Adipose tissue (tissue), 3 donors: ENCODE data around the gene MSRB1. TPM values are rescaled to one million over a fixed set of nuclear protein-coding genes. Genes with fewer than 3 reads are reported as not detected.
"Not testable (repeated sequence)": the region's sequence is repeated elsewhere in the genome, so short reads cannot be mapped to it uniquely, and the experiment has no call there.

ENCODE experiments used
- H3K27ac ChIP-seq: one replicate; pipeline ENCODE4 v1.5.1; 2013; ENCODE audit warnings: low read depth, low read length
- WGBS, 3 donors: extraction: QIAGEN DNeasy Blood & Tissue Kit; methylation state at CpG; one replicate each; pipeline ENCODE4 v1.1.7; 2013; 5-methylcytosine and 5-hydroxymethylcytosine counted together
- polyA plus RNA-seq, 3 donors: library from polyadenylated mRNA; stranded (reverse); fragments of 200-250 nt; gene quantifications; one replicate each; pipeline ENCODE4 v1.2.3, GENCODE V29; 2013
- donor health status: healthy with polysubstance abuse.
- donor health status: Bipolar disorder and iron deficiency.
- donor health status: healthy.

Gene MSRB1
- polyA plus RNA-seq, 3 donors = 74.0 to 108 (median 85.5) TPM

GRCh38 chr16:1945559-1946391 lies 2.8 kb upstream of the MSRB1 start:
- WGBS, 3 donors = 83 to 87% (median 85%) methylated on average over 19 of the region's 19 CpGs
- H3K27ac ChIP-seq = no peak overlapping the region

DNA sequence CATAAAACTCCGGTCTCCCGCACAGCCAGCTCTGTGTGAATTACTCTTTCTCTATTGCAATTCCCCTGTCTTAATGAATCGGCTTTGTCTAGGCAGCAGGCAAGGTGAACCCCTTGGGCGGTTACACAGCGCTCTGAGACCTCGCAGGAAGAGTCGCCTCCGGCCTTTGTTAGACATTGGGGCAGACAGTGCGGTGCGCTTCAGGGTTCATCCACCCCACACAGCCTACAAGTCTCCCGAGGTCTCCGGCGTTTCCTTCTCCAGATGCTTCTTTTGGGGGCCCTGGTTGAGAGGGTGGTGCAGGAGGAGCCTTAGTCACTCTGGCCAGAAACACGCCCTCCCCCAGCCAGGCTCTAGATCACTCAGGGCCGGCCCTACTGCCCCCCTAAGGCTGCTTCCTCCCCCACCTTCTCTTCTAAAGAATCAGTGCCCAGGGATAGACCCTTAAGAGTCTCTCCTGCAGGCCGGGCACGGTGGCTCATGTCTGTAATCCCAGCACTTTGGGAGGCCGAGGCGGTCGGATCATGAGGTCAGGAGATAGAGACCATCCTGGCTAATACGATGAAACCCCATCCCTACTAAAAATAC lies 1.7 kb upstream of the MSRB1 start:
- WGBS, 3 donors = 90 to 94% (median 93%) methylated on average over 21 of the region's 21 CpGs
- no peak overlapping the region for H3K27ac ChIP-seq

GRCh38 chr16:1942047-1942809 lies 771 bp downstream of the MSRB1 start:
- no peak overlapping the region for H3K27ac ChIP-seq

GRCh38 chr16:1941162-1942046 lies 1.6 kb downstream of the MSRB1 start:
- no peak overlapping the region for H3K27ac ChIP-seq

More at GRCh38 chr16:1942047-1942809, 771 bp downstream of the MSRB1 start:
- 10 to 16% (median 16%) methylated on average over 15 to 17 of the region's 17 CpGs for WGBS, 3 donors

GRCh38 chr16:1940273-1941161 lies 2.5 kb downstream of the MSRB1 start:
- 40 to 76% (median 67%) methylated on average over 23 of the region's 23 CpGs for WGBS, 3 donors
- no peak overlapping the region for H3K27ac ChIP-seq

More at GRCh38 chr16:1941162-1942046, 1.6 kb downstream of the MSRB1 start:
- WGBS, 3 donors = 49 to 80% (median 76%) methylated on average over 30 of the region's 30 CpGs

DNA sequence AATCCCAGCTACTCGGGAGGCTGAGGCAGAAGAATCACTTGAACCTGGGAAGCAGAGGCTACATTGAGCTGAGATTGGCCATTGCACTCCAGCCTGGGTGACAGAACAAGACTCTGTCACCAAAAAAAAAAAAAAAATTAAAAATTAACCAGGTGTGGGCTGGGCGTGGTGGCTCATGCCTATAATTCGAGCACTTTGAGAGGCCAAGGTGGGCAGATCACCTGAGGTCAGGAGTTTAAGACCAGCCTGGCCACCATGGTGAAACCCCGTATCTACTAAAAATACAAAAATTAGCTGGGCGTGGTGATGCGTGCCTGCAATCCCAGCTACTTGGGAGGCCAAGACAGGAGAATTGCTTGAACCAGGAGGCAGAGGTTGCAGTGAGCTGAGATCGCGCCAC lies 3.2 kb downstream of the MSRB1 start:
- 43 to 98% (median 96%) methylated on average over 8 of the region's 8 CpGs for WGBS, 3 donors
- H3K27ac ChIP-seq = not testable (repeated sequence)

DNA sequence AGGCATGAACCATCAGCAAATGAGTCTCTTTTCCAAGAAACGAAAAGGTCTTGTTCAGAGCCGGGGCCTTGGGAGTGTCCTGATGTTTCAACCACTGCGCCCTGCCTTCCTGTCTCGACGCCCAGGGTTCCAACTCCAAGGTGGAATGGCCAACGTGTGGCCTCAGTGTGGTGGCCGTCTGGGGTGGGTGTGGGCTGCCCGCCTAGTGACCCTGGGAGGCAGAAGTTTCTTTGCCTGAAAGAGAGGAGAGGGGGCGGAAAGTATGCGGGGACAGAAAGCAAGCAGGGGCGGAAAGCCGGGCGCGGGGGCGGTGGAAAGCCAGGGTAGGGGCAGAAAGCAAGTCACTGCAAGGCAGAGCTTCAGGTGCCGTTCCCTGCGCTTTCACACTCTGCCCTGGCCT lies 4.1 kb downstream of the MSRB1 start:
- 72 to 84% (median 78%) methylated on average over 17 of the region's 17 CpGs for WGBS, 3 donors
- H3K27ac ChIP-seq = no peak overlapping the region

DNA sequence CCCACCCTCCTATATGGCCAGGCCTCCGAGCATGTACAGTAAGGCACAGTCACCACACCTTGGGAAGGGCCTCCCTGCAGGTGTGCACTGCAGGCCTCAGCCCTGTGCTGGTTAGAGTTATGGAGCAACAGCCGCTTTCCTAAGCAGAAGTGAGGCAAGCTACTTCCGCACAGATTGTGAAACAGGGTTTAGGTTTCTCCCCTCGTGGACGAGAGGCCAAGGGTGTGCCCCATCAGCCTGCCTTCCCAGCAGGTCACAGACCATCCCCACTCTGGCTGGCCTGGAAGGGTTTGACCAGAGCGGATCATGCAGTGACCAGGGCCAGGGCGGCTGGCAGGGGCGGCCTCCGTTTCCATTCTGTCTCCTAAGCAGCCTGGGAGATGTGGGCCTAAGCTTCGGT lies 4.7 kb downstream of the MSRB1 start:
- H3K27ac ChIP-seq = no peak overlapping the region
- 60 to 80% (median 75%) methylated on average over 10 of the region's 10 CpGs for WGBS, 3 donors

- H3K27ac ChIP-seq = no peak overlapping the region
- 78 to 92% (median 88%) methylated on average over 11 of the region's 11 CpGs for WGBS, 3 donors
These were observed 6.0 kb downstream of the MSRB1 start for GRCh38 chr16:1936945-1937479.

GRCh38 chr16:1933097-1933661 lies 9.8 kb downstream of the MSRB1 start:
- 49 to 70% (median 65%) methylated on average over 23 of the region's 23 CpGs for WGBS, 3 donors
- H3K27ac ChIP-seq = no peak overlapping the region

GRCh38 chr16:1932050-1933028 lies 10.7 kb downstream of the MSRB1 start:
- WGBS, 3 donors = 47 to 76% (median 71%) methylated on average over 19 of the region's 19 CpGs
- no peak overlapping the region for H3K27ac ChIP-seq

DNA sequence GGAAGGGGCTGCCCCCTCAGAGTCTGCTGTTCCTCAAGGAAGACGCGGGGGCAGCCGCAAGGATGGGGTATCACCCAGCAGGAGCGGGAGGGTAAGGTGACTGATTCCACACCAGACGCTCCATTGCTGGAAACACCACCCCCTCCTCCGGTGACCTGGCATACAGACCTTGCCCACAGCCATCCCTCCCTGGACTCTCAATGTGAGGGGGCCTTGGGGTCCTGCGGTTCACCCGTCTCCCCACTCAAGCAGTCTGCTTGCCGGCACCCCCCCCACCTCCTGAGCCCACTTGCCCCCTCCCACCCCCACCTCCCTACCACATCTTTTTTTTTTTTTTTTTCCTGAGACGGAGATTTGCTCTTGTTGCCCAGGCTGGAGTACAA lies 12.7 kb downstream of the MSRB1 start:
- no peak overlapping the region for H3K27ac ChIP-seq
- WGBS, 3 donors = 64 to 84% (median 73%) methylated on average over 9 to 10 of the region's 10 CpGs

GRCh38 chr16:1929578-1930337 lies 13.2 kb downstream of the MSRB1 start:
- 9 to 20% (median 11%) methylated on average over 40 to 70 of the region's 70 CpGs for WGBS, 3 donors
- H3K27ac ChIP-seq = no peak overlapping the region

DNA sequence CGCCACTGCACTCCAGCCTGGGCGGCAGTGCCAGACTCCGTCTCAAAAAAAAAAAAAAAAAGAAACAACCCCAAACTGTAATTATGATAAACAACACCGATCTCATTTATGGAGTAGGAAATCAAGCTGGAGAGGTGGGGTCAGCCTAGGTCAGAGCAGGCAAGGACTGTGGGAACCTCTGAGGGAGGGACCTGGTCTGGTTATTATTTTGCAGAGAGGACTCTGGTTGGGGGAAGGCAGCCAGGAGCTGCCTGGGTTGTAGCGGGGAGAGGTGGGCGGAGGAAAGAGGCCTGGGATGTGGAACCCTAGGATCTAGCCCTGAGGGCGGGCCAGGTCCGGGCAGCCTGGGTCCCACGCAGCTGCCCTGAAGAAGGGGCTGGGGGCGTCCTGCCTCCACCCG lies 13.9 kb downstream of the MSRB1 start:
- 10 to 17% (median 12%) methylated on average over 9 to 11 of the region's 11 CpGs for WGBS, 3 donors
- no peak overlapping the region for H3K27ac ChIP-seq

GRCh38 chr16:1926271-1926670 lies 16.7 kb downstream of the MSRB1 start:
- no peak overlapping the region for H3K27ac ChIP-seq
- 63 to 69% (median 66%) methylated on average over 9 to 11 of the region's 11 CpGs for WGBS, 3 donors
